Measurements from ENCODE around the gene ARID3A. TPM values are rescaled to one million over a fixed set of nuclear protein-coding genes. Genes with fewer than 3 reads are reported as not detected.

ARID3A gene
- polyA plus RNA-seq, 2 donors: 1.3 to 5.2 TPM

GRCh38 chr19:980133-980998 lies 54.5 kb downstream of the ARID3A start:
- no peak overlapping the region for H3K4me3 ChIP-seq (ENCODE audit: low read depth in 1 of 2, low read length in 2 of 2)
- no peak overlapping the region for H3K27ac ChIP-seq (ENCODE audit: low read depth in 2 of 2, low read length in 1 of 2)
- no peaks in the 10 kb centered on the region for H3K9me3 ChIP-seq (ENCODE audit: control insufficient read depth in 2 of 2, insufficient read depth in 1 of 2, low read depth in 1 of 2, low read length in 1 of 2)
- no peaks in the 10 kb centered on the region for H3K36me3 ChIP-seq (ENCODE audit: control insufficient read depth in 2 of 2, insufficient read depth in 2 of 2, low read length in 1 of 2)
- H3K27me3 ChIP-seq (ENCODE audit: control insufficient read depth in 1 of 2, insufficient read depth in 2 of 2, low read length in 2 of 2): no peaks in the 10 kb centered on the region
- peaks cover under 1 to 2% of the 10 kb centered on the region in 2 donors for H3K4me1 ChIP-seq (ENCODE audit: control insufficient read depth in 2 of 2, insufficient read depth in 2 of 2, low read length in 1 of 2)
- 33 to 35% methylated on average over 32 of the region's 32 CpGs for WGBS, 2 donors

GRCh38 chr19:982567-983170 lies 56.8 kb downstream of the ARID3A start:
- WGBS, 2 donors: 1 to 2% methylated on average over 37 to 46 of the region's 46 CpGs
- Histone ChIP-seq H3K4me1 (ENCODE audit: control insufficient read depth in 2 of 2, insufficient read depth in 2 of 2, low read length in 1 of 2) (peaks cover 2% of the 10 kb centered on the region in 2 donors), H3K27ac (ENCODE audit: low read depth in 2 of 2, low read length in 1 of 2) (no peak overlapping the region), H3K9me3 (ENCODE audit: control insufficient read depth in 2 of 2, insufficient read depth in 1 of 2, low read depth in 1 of 2, low read length in 1 of 2) (no peaks in the 10 kb centered on the region), H3K27me3 (ENCODE audit: control insufficient read depth in 1 of 2, insufficient read depth in 2 of 2, low read length in 2 of 2) (no peaks in the 10 kb centered on the region), H3K36me3 (ENCODE audit: control insufficient read depth in 2 of 2, insufficient read depth in 2 of 2, low read length in 1 of 2) (peaks cover 0 to 14% of the 10 kb centered on the region in 2 donors), H3K4me3 (ENCODE audit: low read depth in 1 of 2, low read length in 2 of 2) (peak overlapping the region in 1 of 2 donors; percentile 33)

- peaks cover 2 to 22% of the 10 kb centered on the region in 2 donors for H3K36me3 ChIP-seq (ENCODE audit: control insufficient read depth in 2 of 2, insufficient read depth in 2 of 2, low read length in 1 of 2)
- peaks cover 2% of the 10 kb centered on the region in 2 donors for H3K4me1 ChIP-seq (ENCODE audit: control insufficient read depth in 2 of 2, insufficient read depth in 2 of 2, low read length in 1 of 2)
- 0 to 1% methylated on average over 78 of the region's 78 CpGs for WGBS, 2 donors
- H3K4me3 ChIP-seq (ENCODE audit: low read depth in 1 of 2, low read length in 2 of 2): peak within 1 kb of the TSS; percentile 91 to 94
- H3K9me3 ChIP-seq (ENCODE audit: control insufficient read depth in 2 of 2, insufficient read depth in 1 of 2, low read depth in 1 of 2, low read length in 1 of 2): no peaks in the 10 kb centered on the region
- no peaks in the 10 kb centered on the region for H3K27me3 ChIP-seq (ENCODE audit: control insufficient read depth in 1 of 2, insufficient read depth in 2 of 2, low read length in 2 of 2)
- H3K27ac ChIP-seq (ENCODE audit: low read depth in 2 of 2, low read length in 1 of 2): peak within 1 kb of the TSS; percentile 80 to 89
These were observed 58.5 kb downstream of the ARID3A start, which contains the start of gene WDR18 for GRCh38 chr19:984165-984967. Gene WDR18, plus strand, starts transcription at chr19:984345. Its CDS starts 9 bp downstream, at chr19:984354.

- H3K4me3 ChIP-seq (ENCODE audit: low read depth in 1 of 2, low read length in 2 of 2): no peak overlapping the region
- peaks cover 2% of the 10 kb centered on the region in 2 donors for H3K4me1 ChIP-seq (ENCODE audit: control insufficient read depth in 2 of 2, insufficient read depth in 2 of 2, low read length in 1 of 2)
- WGBS, 2 donors: 90% methylated on average over 14 of the region's 14 CpGs
- no peaks in the 10 kb centered on the region for H3K27me3 ChIP-seq (ENCODE audit: control insufficient read depth in 1 of 2, insufficient read depth in 2 of 2, low read length in 2 of 2)
- H3K27ac ChIP-seq (ENCODE audit: low read depth in 2 of 2, low read length in 1 of 2): no peak overlapping the region
- peaks cover 2 to 38% of the 10 kb centered on the region in 2 donors for H3K36me3 ChIP-seq (ENCODE audit: control insufficient read depth in 2 of 2, insufficient read depth in 2 of 2, low read length in 1 of 2)
- no peaks in the 10 kb centered on the region for H3K9me3 ChIP-seq (ENCODE audit: control insufficient read depth in 2 of 2, insufficient read depth in 1 of 2, low read depth in 1 of 2, low read length in 1 of 2)
These were observed 60.2 kb downstream of the ARID3A start for GRCh38 chr19:986083-986482.

- peaks cover 2 to 48% of the 10 kb centered on the region in 2 donors for H3K36me3 ChIP-seq (ENCODE audit: control insufficient read depth in 2 of 2, insufficient read depth in 2 of 2, low read length in 1 of 2)
- 79 to 81% methylated on average over 14 of the region's 14 CpGs for WGBS, 2 donors
- H3K4me1 ChIP-seq (ENCODE audit: control insufficient read depth in 2 of 2, insufficient read depth in 2 of 2, low read length in 1 of 2): peaks cover 0 to 2% of the 10 kb centered on the region in 2 donors
These were observed 62.2 kb downstream of the ARID3A start for GRCh38 chr19:988081-988480.

GRCh38 chr19:988510-988909 lies 62.7 kb downstream of the ARID3A start:
- peaks cover 0 to 2% of the 10 kb centered on the region in 2 donors for H3K4me1 ChIP-seq (ENCODE audit: control insufficient read depth in 2 of 2, insufficient read depth in 2 of 2, low read length in 1 of 2)
- H3K9me3 ChIP-seq (ENCODE audit: control insufficient read depth in 2 of 2, insufficient read depth in 1 of 2, low read depth in 1 of 2, low read length in 1 of 2): no peaks in the 10 kb centered on the region
- no peaks in the 10 kb centered on the region for H3K27me3 ChIP-seq (ENCODE audit: control insufficient read depth in 1 of 2, insufficient read depth in 2 of 2, low read length in 2 of 2)
- no peak overlapping the region for H3K4me3 ChIP-seq (ENCODE audit: low read depth in 1 of 2, low read length in 2 of 2)
- H3K36me3 ChIP-seq (ENCODE audit: control insufficient read depth in 2 of 2, insufficient read depth in 2 of 2, low read length in 1 of 2): peaks cover 2 to 48% of the 10 kb centered on the region in 2 donors
- WGBS, 2 donors: 88% methylated on average over 15 of the region's 15 CpGs
- no peak overlapping the region for H3K27ac ChIP-seq (ENCODE audit: low read depth in 2 of 2, low read length in 1 of 2)

More at GRCh38 chr19:988081-988480, 62.2 kb downstream of the ARID3A start:
- H3K27me3 ChIP-seq (ENCODE audit: control insufficient read depth in 1 of 2, insufficient read depth in 2 of 2, low read length in 2 of 2): no peaks in the 10 kb centered on the region
- H3K4me3 ChIP-seq (ENCODE audit: low read depth in 1 of 2, low read length in 2 of 2): no peak overlapping the region
- no peaks in the 10 kb centered on the region for H3K9me3 ChIP-seq (ENCODE audit: control insufficient read depth in 2 of 2, insufficient read depth in 1 of 2, low read depth in 1 of 2, low read length in 1 of 2)
- no peak overlapping the region for H3K27ac ChIP-seq (ENCODE audit: low read depth in 2 of 2, low read length in 1 of 2)

- H3K9me3 ChIP-seq (ENCODE audit: control insufficient read depth in 2 of 2, insufficient read depth in 1 of 2, low read depth in 1 of 2, low read length in 1 of 2): no peaks in the 10 kb centered on the region
- 89% methylated on average over 25 of the region's 25 CpGs for WGBS, 2 donors
- H3K27ac ChIP-seq (ENCODE audit: low read depth in 2 of 2, low read length in 1 of 2): no peak overlapping the region
- H3K36me3 ChIP-seq (ENCODE audit: control insufficient read depth in 2 of 2, insufficient read depth in 2 of 2, low read length in 1 of 2): peaks cover 2 to 51% of the 10 kb centered on the region in 2 donors
- H3K4me1 ChIP-seq (ENCODE audit: control insufficient read depth in 2 of 2, insufficient read depth in 2 of 2, low read length in 1 of 2): peaks cover 0 to 2% of the 10 kb centered on the region in 2 donors
- H3K4me3 ChIP-seq (ENCODE audit: low read depth in 1 of 2, low read length in 2 of 2): no peak overlapping the region
- no peaks in the 10 kb centered on the region for H3K27me3 ChIP-seq (ENCODE audit: control insufficient read depth in 1 of 2, insufficient read depth in 2 of 2, low read length in 2 of 2)
These were observed 63.7 kb downstream of the ARID3A start for GRCh38 chr19:989381-990081.

- H3K4me3 ChIP-seq (ENCODE audit: low read depth in 1 of 2, low read length in 2 of 2): no peak overlapping the region
- no peaks in the 10 kb centered on the region for H3K9me3 ChIP-seq (ENCODE audit: control insufficient read depth in 2 of 2, insufficient read depth in 1 of 2, low read depth in 1 of 2, low read length in 1 of 2)
- no peak overlapping the region for H3K27ac ChIP-seq (ENCODE audit: low read depth in 2 of 2, low read length in 1 of 2)
- H3K36me3 ChIP-seq (ENCODE audit: control insufficient read depth in 2 of 2, insufficient read depth in 2 of 2, low read length in 1 of 2): peaks cover 2 to 53% of the 10 kb centered on the region in 2 donors
- peaks cover 0 to 2% of the 10 kb centered on the region in 2 donors for H3K4me1 ChIP-seq (ENCODE audit: control insufficient read depth in 2 of 2, insufficient read depth in 2 of 2, low read length in 1 of 2)
- 72 to 73% methylated on average over 24 to 27 of the region's 27 CpGs for WGBS, 2 donors
- H3K27me3 ChIP-seq (ENCODE audit: control insufficient read depth in 1 of 2, insufficient read depth in 2 of 2, low read length in 2 of 2): no peaks in the 10 kb centered on the region
These were observed 64.3 kb downstream of the ARID3A start for GRCh38 chr19:990119-990571.

Measured in esophagus (tissue), 2 donors.